Globus pallidus (tissue), 1 donor: Measurements from ENCODE around the gene SH3GL1.

Source experiments
- DNase-seq: peaks from one replicate; pipeline ENCODE4 v3.0.0-alpha.2; 2015; ENCODE audit warnings: low spot score

Gene SH3GL1

DNA sequence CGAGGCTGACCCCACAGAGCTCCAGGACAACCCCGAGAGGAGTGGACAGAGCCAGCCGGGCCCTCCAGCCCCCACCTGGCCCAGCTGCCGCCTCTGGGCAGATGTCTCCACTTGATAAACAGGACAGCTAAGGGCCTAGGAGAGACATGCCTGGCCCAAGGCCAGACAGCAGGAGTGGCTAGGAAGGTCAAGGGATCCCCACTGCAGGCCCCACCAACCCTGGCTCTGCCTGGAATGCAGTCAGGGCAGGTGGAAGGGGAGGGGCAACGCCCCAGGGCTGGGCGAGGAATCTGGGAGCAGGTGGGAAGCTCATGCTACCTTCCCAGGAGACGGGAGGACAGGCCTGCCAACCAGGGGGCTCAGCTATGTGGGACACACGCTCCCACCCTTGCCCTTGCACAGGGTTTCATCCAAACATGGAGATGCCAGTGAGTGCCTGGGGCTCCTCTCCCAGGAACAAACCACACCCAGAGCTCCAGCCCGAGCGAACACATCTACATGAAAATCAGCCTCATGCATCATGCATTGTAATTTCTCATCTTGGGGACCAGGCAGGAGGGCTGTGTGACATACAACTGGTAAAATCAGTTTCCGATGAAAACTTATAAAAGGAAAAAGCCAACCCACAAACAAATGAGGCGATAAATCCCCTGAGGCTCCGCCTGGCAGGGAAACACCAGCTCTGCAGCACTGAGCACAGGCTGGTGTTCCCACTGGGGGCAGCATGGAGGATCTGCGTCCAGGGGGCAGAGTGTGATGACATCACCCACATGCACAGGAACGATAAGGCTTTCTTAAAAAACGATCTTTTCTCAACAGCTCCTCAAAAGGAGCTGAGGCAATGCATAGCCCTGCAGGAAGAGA is 25.0 kb downstream of the SH3GL1 start:
- DNase-seq = peak; percentile 59

DNA sequence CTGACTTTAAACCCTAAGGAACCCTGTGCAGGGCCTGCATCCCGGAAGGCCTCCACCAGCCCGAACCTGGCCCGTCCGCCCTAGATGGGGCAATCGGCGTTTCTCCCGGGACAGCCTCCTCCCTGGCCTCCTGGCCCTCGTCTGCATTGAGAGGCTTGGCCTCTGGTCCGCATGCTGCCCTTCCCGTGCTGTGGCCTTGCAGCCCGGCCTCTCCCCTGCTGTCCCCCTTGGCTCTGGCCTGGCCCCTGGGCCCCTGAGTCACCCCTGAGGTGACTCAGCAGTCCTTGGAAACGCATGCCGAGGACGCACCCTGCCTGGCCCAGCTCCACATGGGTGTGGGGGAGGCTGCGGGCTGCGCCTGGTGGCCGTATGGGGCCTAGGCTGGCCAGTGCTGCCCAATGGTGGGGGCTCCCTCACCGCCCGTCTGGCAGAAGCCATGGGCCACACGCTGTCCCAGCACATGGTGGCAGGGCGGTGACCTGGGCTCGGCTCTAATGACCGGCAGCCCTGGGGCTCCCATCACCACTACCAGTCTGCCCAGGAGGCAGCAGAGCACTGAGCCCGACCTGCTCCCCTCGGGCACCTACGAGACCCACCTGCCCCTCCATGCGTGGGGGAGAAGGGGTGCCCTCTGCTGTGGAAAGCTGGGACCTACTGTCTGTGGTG is 25.7 kb downstream of the SH3GL1 start:
- no peak for DNase-seq

DNA sequence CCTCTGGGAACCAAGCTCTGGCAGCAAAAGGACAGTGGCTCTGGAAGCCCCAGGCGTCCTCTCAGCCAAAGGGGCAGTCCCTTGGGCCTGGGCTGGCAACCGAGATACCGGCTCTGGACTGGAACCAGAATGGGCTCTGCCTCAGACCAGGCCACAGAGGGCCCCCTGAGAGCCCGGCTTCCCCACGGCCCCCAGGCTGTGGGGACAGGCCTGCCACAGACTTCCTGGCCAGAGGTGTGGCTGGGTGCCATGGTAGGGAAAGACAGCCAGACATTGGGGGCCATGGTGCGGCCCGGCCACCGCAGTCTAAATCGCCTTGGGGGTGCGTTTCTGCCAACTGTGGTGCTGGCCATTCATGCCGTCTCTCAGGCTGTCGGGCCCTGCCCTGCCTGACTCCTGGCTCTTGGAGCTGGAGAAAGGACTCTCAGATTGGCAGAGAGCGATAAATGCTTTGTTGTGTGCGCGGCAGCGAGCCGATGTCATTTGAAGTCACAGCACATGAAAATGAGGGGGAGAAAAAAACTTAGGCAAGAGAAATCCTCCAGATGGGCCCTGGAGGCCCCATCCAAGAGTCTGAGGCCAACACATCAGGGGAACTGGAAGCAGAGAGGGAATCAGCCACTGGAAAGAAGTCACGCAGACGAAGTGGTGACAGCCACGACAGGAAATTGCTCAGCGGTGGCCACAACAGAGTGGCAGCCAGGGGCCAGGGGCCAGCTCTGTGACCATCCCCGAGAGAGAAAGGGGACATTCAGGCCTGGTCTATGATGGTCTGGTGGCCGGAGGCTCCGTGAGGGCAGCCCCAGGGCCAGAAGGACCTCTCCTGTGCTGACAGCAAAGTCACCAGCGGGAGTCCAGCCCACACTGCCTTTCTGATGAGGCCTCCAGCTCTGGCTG is 26.5 kb downstream of the SH3GL1 start:
- DNase-seq = peak; percentile 88

DNA sequence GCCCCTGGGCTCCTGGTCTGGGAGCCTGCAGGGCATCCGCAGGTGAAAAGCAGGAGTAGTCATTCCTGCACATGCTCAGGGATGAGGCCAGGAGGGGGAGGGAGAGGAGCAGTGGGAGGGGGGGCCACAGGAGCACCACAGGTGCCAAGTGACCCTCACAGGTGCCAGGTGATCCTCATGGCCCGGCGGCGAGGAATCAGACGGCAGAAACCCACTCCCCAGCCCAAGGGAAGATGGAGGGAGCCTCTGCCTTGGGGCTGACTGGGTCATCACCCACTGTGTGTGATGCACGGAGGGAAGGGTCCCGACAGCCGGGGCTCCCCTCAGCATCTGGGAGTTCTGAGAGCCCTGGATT is 27.4 kb downstream of the SH3GL1 start:
- no peak for DNase-seq

DNA sequence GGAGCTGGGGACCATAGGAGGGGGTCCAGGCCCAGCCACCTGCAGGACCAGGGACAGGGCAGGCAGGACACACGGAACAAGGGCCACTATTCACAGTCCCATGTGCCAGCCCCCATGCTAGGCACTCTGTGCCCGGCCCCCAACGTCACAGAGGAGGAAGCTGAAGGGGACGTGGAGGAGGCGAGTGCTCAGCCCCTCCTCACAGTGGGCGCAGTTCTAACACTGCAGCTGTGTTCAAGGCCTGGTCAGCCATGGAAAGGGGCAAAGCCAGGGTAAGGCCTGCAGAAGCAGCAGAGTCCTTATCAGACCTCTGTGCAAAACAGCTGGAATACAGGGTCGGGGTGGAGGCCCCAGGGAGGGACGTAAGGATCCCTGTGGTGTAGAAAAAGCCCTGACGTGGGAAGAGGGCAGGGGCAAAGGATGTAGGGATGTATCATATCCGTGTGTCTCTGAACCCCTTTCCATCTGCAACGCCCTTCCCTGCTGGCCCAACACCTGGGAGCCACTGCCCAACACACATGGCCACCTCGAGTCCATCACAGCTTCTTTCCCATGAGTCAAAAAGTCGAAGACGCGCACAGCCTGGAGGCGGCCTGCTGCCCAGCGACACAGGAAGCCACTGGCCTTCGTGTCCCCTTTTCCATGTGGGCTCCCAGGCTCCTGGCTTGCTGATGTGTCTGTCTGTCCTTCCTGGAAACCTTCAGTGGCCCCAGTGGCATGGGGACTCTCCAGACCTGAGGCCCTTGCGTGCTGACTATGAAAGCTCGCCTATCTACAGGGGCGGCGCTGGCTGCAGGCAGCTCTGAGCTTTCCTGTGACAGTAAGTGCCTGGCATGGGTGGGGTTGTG is 28.0 kb downstream of the SH3GL1 start:
- DNase-seq = no peak

DNA sequence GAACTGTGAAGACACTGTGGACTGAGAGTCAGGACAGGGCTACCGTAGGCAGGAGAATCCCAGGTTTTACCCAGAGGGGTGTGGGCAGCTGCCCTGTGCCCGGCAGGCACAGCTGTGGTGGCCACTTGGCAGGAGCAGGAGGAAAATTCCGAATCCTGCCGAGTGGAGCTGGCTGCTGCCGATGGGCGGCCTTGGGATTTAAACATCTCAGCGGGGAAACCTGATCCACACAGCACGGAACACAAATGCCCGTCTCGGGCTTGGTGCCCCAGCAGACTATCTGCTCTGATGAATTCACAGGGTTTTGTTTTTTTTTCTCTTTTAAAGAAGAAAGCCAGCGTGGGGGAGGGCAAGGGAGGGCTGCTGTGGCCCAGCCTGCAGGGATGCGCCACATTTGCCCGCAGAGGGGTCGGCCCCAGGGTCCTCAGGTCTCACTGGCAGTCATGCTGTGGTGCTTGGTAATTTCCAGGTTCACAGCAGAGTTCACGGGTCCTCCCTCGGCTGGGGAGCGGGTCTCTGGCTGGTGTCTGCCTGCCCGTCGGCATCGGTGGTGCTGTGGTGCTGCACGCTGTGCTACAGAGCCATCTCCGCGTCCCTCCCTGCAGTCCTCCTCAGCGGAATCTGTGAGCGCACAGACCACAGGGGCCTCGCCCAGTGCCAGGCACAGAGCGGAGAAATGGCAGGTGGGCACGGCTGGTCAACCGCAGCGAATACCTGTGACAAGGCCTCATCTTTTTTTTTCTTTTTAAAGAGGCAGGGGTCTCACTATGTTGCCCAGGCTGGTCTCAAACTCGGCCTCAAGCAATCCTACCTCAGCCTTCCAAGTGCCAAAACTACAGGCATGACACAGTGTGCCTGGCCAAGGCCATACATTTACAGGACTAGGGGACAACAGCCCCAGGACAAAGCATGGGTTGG is 28.8 kb downstream of the SH3GL1 start:
- no peak for DNase-seq

DNA sequence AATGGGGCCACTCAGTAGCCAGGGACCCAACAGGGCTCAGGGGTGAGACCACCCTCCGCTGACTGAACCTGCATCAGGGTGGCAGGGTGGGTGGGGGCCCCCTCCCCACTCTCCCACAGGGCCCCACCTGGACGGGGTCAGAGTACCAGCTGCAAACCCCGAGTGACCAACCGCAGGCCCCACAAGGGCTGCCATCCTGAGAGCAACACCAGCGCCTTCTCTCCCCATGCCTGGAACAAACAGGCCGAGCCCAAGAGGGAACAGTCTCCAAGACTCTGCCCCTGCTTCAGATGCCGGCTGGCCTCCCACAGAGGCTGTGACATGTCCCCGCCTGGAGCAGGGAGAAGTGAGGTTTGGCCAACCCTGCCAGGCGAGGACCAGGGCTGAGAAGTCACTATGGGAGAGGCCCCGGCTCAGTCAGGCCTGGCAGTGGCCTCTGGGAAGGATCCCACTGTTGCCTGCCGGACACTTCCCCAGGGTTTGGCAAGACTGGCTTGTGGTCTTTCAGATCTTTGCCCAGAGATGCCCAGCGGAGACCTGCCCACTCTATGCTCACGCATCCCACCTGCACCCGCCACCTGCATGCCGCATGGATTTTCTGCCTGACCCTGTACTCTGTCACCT is 29.8 kb downstream of the SH3GL1 start:
- DNase-seq = no peak

DNA sequence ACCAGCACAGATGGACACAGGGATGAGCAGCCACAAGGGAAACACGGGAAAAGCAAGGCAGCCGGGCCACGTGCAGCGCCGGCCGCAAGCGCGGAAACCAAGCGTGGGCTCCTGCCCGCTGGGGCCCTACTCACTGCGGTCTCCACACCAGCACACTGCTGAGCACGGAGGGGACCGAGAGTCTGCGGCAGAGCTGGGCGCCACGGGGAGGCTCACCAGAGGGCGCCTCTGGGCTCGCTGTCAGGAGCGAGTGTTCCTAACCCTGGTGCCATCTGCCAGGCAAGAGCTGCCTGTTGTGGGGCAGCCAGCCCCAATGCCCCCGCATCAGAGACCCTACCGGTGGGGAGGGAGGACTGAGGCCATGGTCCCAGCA is 30.5 kb downstream of the SH3GL1 start:
- peak; percentile 71 for DNase-seq

DNA sequence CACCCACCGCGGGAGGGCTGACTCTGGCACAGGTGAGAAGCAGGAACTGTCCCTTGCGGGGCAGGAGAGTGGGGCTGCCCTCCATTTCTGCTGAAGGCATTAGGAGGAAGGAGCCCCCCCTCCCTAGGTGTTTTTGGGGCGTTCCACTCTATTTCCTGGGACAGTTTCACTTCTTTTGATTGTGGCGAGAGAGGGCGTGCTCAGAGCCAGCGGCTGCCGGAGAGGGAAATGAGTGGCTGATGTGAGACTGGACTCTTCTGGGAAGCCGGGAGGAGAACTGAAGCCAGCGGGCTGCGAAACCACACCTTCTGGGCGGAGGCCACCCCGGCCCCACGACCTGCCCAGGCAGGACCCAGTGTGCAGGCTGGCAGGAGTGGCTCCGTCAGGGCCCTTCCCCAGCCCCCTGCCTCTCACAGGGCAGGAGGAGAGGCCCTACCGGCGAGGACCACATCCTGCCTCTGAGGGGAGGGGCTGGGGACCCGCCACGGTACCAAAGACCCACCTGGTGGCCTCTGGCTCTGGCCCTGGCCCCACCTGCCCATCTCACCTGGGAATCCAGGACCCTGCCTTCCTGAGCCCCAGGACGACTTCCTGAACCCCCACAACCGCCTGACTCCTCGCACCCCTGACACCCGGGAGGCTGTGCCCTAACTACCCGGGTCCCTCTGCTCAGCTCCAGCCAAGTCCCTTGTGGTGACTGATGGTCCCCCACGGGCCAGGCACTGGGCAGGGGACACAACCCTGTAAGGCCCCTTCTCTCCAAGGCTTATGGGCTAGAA is 31.0 kb downstream of the SH3GL1 start:
- no peak for DNase-seq

DNA sequence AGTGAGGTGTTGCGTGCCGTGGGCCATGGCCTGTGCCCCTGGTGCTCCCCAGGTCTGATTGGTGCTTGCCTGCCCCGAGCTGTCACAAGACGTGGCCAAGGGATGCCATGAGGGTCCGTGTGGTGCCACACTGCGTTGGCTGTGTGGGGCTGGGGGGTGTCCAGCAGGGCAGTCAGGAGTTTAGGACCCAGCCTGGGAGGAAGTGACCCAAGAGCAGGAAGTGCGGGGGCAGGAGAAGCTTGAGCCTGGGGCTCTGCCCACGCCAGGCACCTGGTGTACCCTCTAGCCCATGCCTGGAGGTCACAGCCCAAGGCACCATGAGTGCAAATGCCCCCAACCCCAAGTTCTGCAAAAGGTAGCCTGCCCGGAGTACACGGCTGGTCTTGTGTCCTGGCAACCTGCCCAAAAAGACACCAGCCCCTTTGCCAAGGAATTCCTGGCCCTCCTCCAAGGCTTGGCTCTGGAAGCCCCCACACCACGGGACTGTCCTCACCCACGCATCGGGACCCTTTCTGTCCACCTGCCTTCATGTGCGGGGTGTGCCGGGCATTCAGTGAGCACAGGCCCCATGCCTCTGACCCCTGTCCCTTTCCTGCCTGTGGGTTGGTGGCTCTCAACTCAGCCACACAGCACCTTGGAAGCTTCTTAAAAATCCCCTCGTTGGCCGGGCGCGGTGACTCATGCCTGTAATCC is 32.1 kb downstream of the SH3GL1 start:
- no peak for DNase-seq

DNA sequence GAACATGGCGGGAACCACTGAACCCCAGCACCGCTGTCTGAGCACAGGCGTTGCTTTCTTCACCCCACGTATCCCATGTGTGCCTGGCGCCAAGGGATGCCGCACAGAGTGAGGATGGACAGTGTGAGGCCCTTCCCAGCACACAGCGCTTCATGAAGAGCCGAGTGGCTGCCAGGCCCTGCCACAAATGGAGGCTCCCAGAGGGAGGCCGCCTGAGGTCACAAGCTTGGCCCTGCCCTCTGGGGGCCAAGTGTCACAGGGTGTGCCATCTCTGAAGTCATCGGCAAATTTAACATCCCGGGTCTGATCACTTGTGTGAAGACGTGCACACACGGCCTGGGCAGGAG is 32.6 kb downstream of the SH3GL1 start:
- DNase-seq = no peak

DNA sequence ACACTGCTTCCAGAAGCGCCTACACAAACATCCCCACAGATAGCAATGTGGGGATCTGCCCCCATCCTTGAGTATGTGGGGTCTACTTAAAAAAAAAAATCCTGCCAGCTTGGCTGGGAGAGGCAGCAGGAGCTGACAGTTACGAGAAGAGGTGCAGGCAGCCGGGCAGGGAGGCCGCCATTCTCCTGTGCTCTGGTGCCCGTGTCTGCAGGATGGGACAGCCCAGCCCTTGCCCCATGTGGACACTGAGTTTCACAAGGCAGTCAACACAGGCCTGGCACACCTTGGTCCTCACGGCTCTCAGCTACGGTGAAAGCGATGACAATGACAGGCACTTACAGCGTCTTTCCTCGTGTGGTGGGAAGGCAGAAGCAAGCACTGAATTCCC is 33.0 kb downstream of the SH3GL1 start:
- DNase-seq = no peak

DNA sequence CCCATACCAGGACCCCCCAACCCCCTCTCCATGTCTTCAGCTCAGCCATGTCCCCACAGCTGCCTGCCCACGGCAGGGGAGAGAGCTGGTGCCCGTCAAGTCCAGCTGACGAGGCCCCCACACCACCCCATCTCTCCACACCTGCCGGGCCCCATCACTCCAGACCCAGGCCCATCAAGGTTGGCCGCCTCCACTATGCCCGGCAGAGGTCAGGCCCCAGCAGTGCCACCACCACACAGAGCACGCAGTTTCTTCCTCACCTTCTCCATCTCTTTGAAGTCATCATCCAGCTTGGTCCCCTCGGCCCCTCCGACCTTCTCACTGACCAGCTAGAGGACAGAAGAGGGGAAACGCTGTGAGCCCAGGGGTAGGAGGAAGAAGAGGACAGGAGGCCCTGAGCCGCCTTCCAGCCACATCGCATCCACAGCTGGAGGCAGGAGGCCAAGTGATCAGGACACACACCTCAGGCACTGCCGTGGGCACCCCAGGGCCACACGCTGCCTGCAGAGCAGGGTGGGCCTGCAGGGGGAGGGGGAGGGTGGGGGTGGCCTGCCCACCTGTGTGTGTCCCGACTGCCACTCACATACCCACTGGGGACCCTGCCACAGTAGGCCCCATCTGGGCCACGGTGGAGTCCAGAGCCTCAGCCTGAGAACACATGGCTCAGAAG is 33.5 kb downstream of the SH3GL1 start:
- DNase-seq = no peak

DNA sequence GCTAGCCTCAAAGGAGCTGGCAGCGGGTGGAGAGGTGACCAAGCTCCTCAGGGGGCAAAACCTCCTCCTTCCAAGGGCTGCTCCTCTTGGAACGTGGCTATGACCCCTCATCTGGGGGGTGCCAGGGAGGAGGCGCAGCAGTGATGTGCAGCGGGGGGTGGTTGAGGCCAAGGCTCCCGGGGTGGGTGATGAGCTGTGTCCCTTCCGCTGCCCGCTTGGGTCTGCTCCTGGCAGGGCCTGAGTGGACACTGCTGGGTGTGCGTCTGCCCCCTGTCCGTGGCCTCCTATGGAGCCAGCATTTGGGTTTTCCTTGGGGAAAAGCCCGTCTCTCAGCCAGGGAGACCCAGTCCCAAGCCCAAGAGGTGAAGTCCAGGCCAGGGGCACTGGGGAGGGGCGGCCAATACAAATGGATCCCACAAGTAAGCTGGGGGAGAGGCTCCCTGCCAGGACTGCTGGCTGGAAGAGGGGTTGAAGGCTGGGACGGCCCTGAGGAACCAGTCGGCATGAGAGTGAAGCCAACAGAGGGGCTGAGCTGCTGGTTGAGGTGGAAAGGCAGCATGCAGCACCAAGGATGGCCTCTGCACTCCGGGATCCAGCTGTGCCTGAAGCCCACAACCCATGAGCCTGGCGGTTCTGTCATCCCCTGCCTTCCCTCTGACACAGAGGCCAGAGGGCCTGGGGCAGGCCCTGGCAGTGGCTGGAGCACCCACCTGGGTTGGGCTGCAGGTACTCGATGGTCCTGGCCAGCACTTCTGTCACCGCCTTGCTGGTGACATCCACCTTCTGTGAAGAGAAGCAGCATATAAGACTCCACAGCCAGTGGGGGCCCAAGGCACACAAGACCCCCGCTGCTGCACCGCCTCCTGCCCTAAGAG is 34.3 kb downstream of the SH3GL1 start:
- no peak for DNase-seq

DNA sequence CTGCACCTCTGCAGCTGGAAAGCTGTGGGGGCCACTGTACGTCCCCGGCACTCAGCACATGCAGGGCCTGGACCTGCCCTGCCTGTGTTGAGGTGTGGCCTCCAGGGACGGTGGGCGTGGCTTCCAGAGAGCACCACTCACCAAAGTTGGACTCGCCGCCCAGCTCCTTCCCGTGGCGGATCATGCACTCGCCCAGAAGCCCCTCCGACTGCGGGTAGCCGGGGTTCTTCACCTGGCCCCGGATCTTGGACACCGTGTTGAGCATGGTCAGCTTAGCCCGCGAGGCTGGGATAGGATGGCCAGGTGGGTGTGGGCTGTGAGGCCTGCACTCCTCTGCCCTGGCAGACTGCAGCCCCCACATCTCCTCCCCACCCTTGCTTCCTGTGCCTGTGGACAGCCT is 35.0 kb downstream of the SH3GL1 start:
- DNase-seq = no peak

DNA sequence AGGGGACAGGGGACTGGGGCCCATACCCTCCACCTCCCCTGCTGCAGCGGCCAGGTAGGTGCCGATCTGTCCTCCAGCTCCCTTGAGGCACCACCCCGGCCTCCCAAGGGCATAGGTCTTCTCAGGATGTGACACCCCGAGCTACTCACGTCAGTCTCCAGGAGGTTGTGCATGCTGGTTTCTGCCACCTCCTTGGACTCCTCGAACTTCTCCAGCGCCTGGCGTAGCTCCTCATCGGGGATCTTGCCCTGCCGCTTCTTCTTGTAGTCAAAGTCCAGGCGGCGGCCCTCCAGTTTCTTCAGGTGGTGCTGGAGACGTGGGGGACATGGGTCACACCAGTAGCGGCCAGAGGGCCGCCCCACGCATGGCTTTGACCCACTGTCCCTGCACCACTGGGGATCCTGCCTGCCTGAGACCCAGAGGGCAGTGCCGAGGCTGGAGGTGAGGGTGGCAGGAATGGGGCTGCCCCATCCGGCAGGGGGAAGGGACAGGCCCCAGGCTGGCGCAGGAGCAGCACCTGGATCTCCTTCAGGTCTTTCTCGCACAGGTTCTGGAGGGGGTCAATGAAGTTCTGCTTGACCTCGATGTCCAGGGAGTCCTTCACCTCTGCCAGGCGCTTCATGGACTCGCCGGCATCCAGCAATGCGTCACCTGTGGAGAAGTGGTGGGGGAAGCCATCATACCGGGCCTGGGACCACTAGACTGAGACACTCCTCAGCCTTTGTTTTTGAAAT is 36.6 kb downstream of the SH3GL1 start:
- no peak for DNase-seq
